Liver (tissue), 9 donors: ENCODE data around the gene GVQW3. TPM values are rescaled to one million over a fixed set of nuclear protein-coding genes. Genes with fewer than 3 reads are reported as not detected.

ENCODE experiments used
- DNase-seq: peaks from one replicate; pipeline ENCODE4 v3.0.0-alpha.2; 2017; ENCODE audit warnings: low spot score
- H3K27ac ChIP-seq, 2 donors: one replicate each; pipeline ENCODE4 v1.7.0; 2013; ENCODE audit warnings: inconsistent platforms in 2 of 2, low read length in 2 of 2, control low read depth in 1 of 2, low read depth in 1 of 2, mild to moderate bottlenecking in 1 of 2
- H3K27me3 ChIP-seq, 4 donors: one replicate each; pipeline versions ENCODE4 v1.6.1 to v1.7.0; 2013; ENCODE audit warnings: low read length in 3 of 4, inconsistent platforms in 1 of 4, mild to moderate bottlenecking in 1 of 4, moderate library complexity in 1 of 4; ENCODE audit not compliant: control insufficient read depth in 4 of 4, insufficient read depth in 4 of 4
- H3K36me3 ChIP-seq, 4 donors: one replicate each; pipeline versions ENCODE4 v1.6.1 to v1.7.0; 2013; ENCODE audit warnings: low read length in 3 of 4, mild to moderate bottlenecking in 3 of 4, low read depth in 1 of 4, moderate library complexity in 1 of 4; ENCODE audit not compliant: control insufficient read depth in 4 of 4, insufficient read depth in 3 of 4
- H3K4me1 ChIP-seq, 4 donors: one replicate each; pipeline versions ENCODE4 v1.6.1 to v1.7.0; 2013; ENCODE audit warnings: low read length in 3 of 4, mild to moderate bottlenecking in 3 of 4, moderate library complexity in 1 of 4; ENCODE audit not compliant: control insufficient read depth in 4 of 4, insufficient read depth in 4 of 4
- H3K4me3 ChIP-seq, 3 donors: one replicate each; pipeline versions ENCODE4 v1.6.1 to v1.7.0; 2013; ENCODE audit warnings: low read length in 3 of 3, control low read depth in 1 of 3, low read depth in 1 of 3, mild to moderate bottlenecking in 1 of 3
- H3K9ac ChIP-seq, 2 donors: one replicate each; pipeline ENCODE4 v1.7.0; 2013; ENCODE audit warnings: low read length in 2 of 2, mild to moderate bottlenecking in 2 of 2, moderate library complexity in 2 of 2, control low read depth in 1 of 2, low read depth in 1 of 2
- H3K9me3 ChIP-seq, 4 donors: one replicate each; pipeline versions ENCODE4 v1.6.1 to v1.7.0; 2013; ENCODE audit warnings: low read length in 3 of 4; ENCODE audit not compliant: control insufficient read depth in 4 of 4
- ATF3 ChIP-seq: IDR thresholded peaks from 2 replicates; pipeline ENCODE4 v1.6.1; 2016; ENCODE audit warnings: antibody characterized with exemption
- FOXA1 ChIP-seq: IDR thresholded peaks from 2 replicates; pipeline ENCODE4 v1.6.1; 2016; ENCODE audit warnings: antibody characterized with exemption
- GABPA ChIP-seq, 2 donors: IDR thresholded peaks in 1 of 2; conservative IDR thresholded peaks in 1 of 2; 2 replicates each; pipeline ENCODE4 v1.6.1; 2016; ENCODE audit warnings: antibody characterized with exemption in 2 of 2, mild to moderate bottlenecking in 1 of 2, moderate library complexity in 1 of 2
- HNF4A ChIP-seq, 2 donors: conservative IDR thresholded peaks; 2 replicates each; pipeline ENCODE4 v1.6.1; 2016; ENCODE audit warnings: antibody characterized with exemption in 2 of 2, mild to moderate bottlenecking in 2 of 2
- HNF4G ChIP-seq: IDR thresholded peaks from 2 replicates; pipeline ENCODE4 v1.6.1; 2016; ENCODE audit warnings: antibody characterized with exemption
- JUND ChIP-seq, 2 donors: IDR thresholded peaks; 2 replicates each; pipeline ENCODE4 v1.6.1; 2016; ENCODE audit warnings: antibody characterized with exemption in 2 of 2
- MAX ChIP-seq: IDR thresholded peaks from 2 replicates; pipeline ENCODE4 v1.6.1; 2016; ENCODE audit warnings: antibody characterized with exemption
- NR2F2 ChIP-seq: IDR thresholded peaks from 2 replicates; pipeline ENCODE4 v1.6.1; 2016; ENCODE audit warnings: antibody characterized with exemption
- RAD21 ChIP-seq, 2 donors: IDR thresholded peaks; 2 replicates each; pipeline ENCODE4 v1.6.1; 2016; ENCODE audit warnings: antibody characterized with exemption in 2 of 2, mild to moderate bottlenecking in 2 of 2
- REST ChIP-seq: IDR thresholded peaks from 2 replicates; pipeline ENCODE4 v1.6.1; 2016; ENCODE audit warnings: antibody characterized with exemption, mild to moderate bottlenecking
- SP1 ChIP-seq: IDR thresholded peaks from 2 replicates; pipeline ENCODE4 v1.6.1; 2018; ENCODE audit warnings: antibody characterized with exemption, mild to moderate bottlenecking
- TAF1 ChIP-seq: conservative IDR thresholded peaks from 2 replicates; pipeline ENCODE4 v1.6.1; 2016; ENCODE audit warnings: antibody characterized with exemption, mild to moderate bottlenecking
- YY1 ChIP-seq: IDR thresholded peaks from 2 replicates; pipeline ENCODE4 v1.6.1; 2016; ENCODE audit warnings: antibody characterized with exemption, mild to moderate bottlenecking
- ZBTB33 ChIP-seq: IDR thresholded peaks from 2 replicates; pipeline ENCODE4 v1.6.1; 2016; ENCODE audit warnings: antibody characterized with exemption
- WGBS: extraction: QIAGEN DNeasy Blood & Tissue Kit; methylation state at CpG from one replicate; pipeline ENCODE4 v1.1.7; 2013; 5-methylcytosine and 5-hydroxymethylcytosine counted together
- polyA plus RNA-seq, 2 donors: library from polyadenylated mRNA; stranded (reverse) in 1 of 2; unstranded in 1 of 2; fragments of 200-250 nt in 1 of 2; fragments of >200 nt in 1 of 2; fragmentation: Nextera tagmentation in 1 of 2; extraction: Ambion mirVana in 1 of 2; gene quantifications; one replicate each; pipeline versions ENCODE4 v1.2.1 to v1.2.3, GENCODE V29; 2013 to 2015
- total RNA-seq, 2 donors: library from RNA; depleted of rRNA; stranded (reverse); fragments of >200 nt; gene quantifications; one replicate each; pipeline ENCODE4 v1.2.3, GENCODE V29; 2014
- donor health status: healthy.
- donor health status: healthy.
- donor health status: healthy.
- donor health status: healthy.
- donor health status: healthy.

The GVQW3 gene
- total and polyA plus RNA-seq, 4 donors, result 0.18 to 1.3 (median 0.65) TPM

- TF ChIP-seq ATF3 (peak; percentile 73), YY1 (peak; percentile 99), REST (peak; percentile 87)
Observed at GRCh38 chr11:76444384-76445120, 63.4 kb downstream of the GVQW3 start, which contains the start of gene EMSY (continued).

DNA sequence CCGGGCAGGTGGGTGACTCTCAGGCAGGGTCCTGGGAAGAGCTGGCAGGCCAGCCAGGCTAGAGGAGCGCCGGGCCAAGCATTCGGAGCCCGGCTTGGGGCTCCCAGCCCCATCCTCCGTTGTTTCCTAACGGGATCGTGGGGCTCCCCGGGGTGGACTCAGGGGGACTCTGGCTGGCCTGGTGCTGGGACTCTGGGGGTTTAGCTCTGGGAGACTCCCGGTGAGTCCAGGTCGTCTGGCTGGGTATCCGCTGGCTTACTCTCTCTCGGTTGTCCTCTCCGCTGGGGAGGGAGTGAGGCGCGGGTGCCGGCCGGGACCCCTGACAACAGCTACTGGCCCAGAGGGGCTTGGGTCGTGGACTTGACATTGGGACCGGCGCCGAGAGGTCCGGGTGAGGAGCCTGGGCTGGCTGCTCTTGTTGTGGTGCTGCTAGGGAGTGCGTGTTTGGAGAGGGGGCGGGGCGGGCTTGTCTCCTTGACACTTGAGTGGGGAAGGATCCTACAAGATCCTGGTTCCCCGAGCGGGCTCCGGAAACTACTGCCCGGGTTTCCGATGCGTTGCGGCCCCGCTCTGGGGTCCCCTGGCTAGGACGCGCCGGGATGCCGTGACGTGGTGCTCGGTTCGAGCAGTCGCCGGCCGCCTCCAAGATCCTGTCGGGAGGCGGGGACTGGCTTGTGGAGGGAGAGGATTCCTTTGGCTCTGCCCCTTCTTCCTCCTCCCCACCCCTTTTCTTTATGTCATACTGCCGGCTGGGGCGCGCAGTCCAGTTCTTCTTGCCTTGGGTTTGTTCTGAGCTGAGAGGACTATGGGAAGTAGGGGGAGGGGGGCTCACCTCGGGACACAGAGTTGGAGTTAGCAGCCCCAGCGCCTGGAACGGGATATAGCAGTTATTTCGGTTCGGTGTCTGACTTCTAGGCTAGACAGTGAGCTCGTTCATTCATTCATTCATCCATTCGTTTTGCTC lies 64.3 kb downstream of the GVQW3 start:
- TF ChIP-seq ATF3 (no peak), SP1 (peak; percentile 20), RAD21 (IDR thresholded peaks at IDR 0.05) (peak in 1 of 2 donors; percentile 37), HNF4G (no peak), YY1 (no peak), TAF1 (no peak)

DNA sequence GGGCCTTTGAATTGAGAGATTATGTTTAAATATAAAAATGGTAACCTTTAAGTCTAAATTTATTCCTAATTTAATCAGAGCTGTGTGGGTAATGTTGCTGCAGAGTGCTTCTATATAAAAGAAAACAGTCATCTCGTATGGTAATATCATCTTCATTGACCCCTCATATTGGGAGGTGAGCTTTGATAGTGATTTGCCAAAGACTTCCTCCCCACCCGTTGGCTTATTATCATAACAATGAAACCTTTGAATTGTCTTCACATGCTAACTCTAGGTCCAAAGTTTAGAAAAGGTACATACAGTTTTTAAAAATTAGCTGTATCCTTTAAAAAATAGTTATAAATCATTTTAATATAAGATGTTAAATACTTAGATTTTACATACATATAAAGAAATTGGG lies 67.4 kb downstream of the GVQW3 start:
- peaks cover 5 to 23% (median 15%) of the 10 kb centered on the region in 4 donors for H3K36me3 ChIP-seq
- WGBS, result 73% methylated on average over 2 of the region's 2 CpGs
- H3K4me1 ChIP-seq, result peaks cover 2 to 10% (median 4%) of the 10 kb centered on the region in 4 donors

More for the DNA sequence above, 64.3 kb downstream of the GVQW3 start:
- WGBS, result under 1% methylated on average over 56 of the region's 56 CpGs
- peak overlapping the region; percentile 87 to 92 for H3K9ac ChIP-seq
- DNase-seq, result peak; percentile 64
- peak overlapping the region; percentile 60 to 83 for H3K27ac ChIP-seq
- H3K4me3 ChIP-seq, result peak overlapping the region; percentile 99
- no peaks in the 10 kb centered on the region for H3K27me3 ChIP-seq
- no peaks in the 10 kb centered on the region for H3K9me3 ChIP-seq
- H3K36me3 ChIP-seq, result peaks cover 2 to 11% (median 7%) of the 10 kb centered on the region in 4 donors
- peaks cover 2 to 14% (median 8%) of the 10 kb centered on the region in 4 donors for H3K4me1 ChIP-seq

More for the DNA sequence above, 67.4 kb downstream of the GVQW3 start:
- DNase-seq, result no peak
- H3K9ac ChIP-seq, result no peak overlapping the region
- no peaks in the 10 kb centered on the region for H3K27me3 ChIP-seq
- no peak overlapping the region for H3K4me3 ChIP-seq
- no peak overlapping the region for H3K27ac ChIP-seq
- TF ChIP-seq FOXA1 (no peak), NR2F2 (no peak), GABPA (IDR thresholded peaks at IDR 0.05 in 1 of 2, conservative IDR thresholded peaks at IDR 0.05 in 1 of 2) (no peak), JUND (IDR thresholded peaks at IDR 0.05) (no peak), REST (no peak), YY1 (no peak), ZBTB33 (no peak), MAX (no peak), HNF4A (conservative IDR thresholded peaks at IDR 0.05) (no peak), ATF3 (no peak), SP1 (no peak), TAF1 (no peak)
- no peaks in the 10 kb centered on the region for H3K9me3 ChIP-seq
